Activated naive CD8-positive, alpha-beta T cell (primary cell): ENCODE results near the gene UNC13C.

Source experiments
- H3K27ac Mint-ChIP-seq: one replicate; pipeline ENCODE4 v1.8.0; 2021; ENCODE audit warnings: mixed read lengths
- H3K27me3 Mint-ChIP-seq: one replicate; pipeline ENCODE4 v1.8.0; 2021; ENCODE audit warnings: mixed read lengths
- H3K36me3 Mint-ChIP-seq: one replicate; pipeline ENCODE4 v1.8.0; 2021; ENCODE audit warnings: mixed read lengths
- H3K4me1 Mint-ChIP-seq: one replicate; pipeline ENCODE4 v1.8.0; 2021; ENCODE audit warnings: low read depth, mixed read lengths
- H3K4me3 Mint-ChIP-seq: one replicate; pipeline ENCODE4 v1.8.0; 2021; ENCODE audit warnings: mild to moderate bottlenecking, mixed read lengths
- H3K9me3 Mint-ChIP-seq: one replicate; pipeline ENCODE4 v1.8.0; 2021; ENCODE audit warnings: low read depth, mixed read lengths

UNC13C gene

DNA sequence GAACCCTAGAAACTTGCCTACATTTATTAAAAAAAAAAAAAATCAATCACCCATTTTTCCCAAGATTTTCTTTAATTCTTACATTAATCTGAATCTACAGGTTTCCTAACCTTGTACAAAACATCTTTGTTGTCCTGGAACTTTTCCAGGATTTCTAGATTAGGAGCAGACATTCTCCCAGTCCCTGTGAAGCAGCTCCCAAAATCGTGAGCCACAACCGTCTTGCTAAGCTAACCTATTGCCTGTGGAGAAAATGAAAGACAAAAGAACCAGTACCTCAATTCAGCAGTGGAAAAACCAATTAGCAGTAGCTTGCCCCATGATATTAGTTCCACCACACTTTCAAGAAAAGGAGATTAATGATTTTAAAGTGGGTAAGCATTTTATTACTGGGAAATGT, 522.1 kb downstream of the UNC13C start:
- H3K9me3 Mint-ChIP-seq: no peaks in the 10 kb centered on the region
- H3K27me3 Mint-ChIP-seq: no peaks in the 10 kb centered on the region
- H3K4me1 Mint-ChIP-seq: no peaks in the 10 kb centered on the region
- no peak overlapping the region for H3K27ac Mint-ChIP-seq
- H3K4me3 Mint-ChIP-seq: no peak overlapping the region
- no peaks in the 10 kb centered on the region for H3K36me3 Mint-ChIP-seq

DNA sequence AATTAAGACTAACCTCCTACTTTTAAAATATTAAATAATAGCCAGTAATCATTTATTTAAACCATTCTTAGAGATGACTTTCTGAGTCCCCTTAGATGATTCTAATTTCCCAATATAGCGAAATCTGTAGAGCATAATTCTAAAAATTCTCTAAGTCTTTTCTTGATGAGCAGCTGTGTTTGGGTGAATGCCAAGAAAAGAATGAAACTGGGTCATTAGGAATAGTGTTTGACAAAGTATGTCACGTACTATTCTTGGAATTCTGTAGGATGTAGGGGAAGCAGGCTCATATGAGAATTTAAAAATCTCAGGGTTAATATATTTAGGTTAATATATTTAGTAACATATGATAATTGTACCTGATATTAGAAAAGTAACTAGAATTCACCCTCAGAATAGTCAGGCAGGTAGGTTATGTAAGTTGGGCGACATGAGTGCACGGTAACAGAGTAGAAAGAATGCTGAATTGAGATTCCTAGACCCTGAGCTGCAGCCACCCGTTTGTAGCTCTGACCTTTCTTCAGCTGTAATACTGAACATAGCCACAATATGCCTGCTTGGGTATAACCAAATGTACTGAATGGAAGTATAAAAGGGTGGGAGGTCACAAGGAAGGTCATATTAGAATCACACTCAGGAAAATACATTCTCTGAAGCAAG, 524.3 kb downstream of the UNC13C start:
- no peak overlapping the region for H3K27ac Mint-ChIP-seq
- no peaks in the 10 kb centered on the region for H3K9me3 Mint-ChIP-seq
- no peaks in the 10 kb centered on the region for H3K27me3 Mint-ChIP-seq
- no peaks in the 10 kb centered on the region for H3K4me1 Mint-ChIP-seq
- H3K4me3 Mint-ChIP-seq: no peak overlapping the region
- no peaks in the 10 kb centered on the region for H3K36me3 Mint-ChIP-seq

DNA sequence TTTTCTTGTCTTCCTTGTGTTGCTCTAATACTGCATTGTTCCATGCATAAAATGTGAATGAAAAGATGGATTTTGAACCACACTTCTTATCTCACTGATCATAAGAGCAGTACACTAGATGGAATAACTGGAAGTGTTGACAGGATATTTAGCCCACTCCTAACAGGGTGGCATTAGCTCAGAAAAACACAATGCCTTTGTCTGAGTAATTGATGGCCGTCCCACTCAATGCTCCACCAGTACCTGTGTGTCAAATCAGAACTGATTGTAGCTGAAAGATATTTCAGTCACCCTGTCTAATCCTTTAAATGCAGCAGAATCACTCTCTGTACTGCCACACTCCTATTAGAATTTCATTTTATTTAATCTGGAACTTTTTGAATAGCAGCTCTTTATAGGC, 526.5 kb downstream of the UNC13C start:
- H3K4me1 Mint-ChIP-seq: no peaks in the 10 kb centered on the region
- peaks cover under 1% of the 10 kb centered on the region for H3K27me3 Mint-ChIP-seq
- H3K9me3 Mint-ChIP-seq: no peaks in the 10 kb centered on the region
- no peak overlapping the region for H3K27ac Mint-ChIP-seq
- H3K36me3 Mint-ChIP-seq: no peaks in the 10 kb centered on the region
- no peak overlapping the region for H3K4me3 Mint-ChIP-seq

DNA sequence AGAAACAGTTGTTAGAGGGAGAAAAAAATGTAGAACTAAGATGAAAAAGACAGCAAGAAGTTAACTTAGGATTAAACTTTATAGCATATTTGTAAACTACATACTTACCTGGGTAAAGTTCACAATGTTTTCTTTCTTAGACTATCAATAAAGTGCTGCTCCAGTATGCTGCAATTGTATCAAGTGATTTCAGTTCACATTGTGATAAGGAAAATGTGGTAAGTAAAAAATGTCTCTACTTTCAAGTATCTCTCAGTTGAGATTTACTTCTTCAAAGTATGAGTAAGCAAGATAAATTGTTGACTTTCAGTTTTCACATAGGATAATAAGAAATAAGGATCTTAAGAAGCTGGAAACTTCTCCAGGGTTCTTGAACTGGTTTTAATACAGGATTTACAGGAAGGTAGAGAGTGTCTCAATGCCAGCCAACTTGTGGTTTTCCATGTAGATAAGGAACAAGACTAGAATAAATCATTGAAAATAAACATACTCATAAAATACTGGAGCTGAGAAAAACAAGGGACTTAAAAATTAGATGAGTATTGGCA, 528.8 kb downstream of the UNC13C start:
- H3K36me3 Mint-ChIP-seq: no peaks in the 10 kb centered on the region
- no peak overlapping the region for H3K27ac Mint-ChIP-seq
- H3K27me3 Mint-ChIP-seq: peaks cover 2% of the 10 kb centered on the region
- no peaks in the 10 kb centered on the region for H3K4me1 Mint-ChIP-seq
- H3K9me3 Mint-ChIP-seq: no peaks in the 10 kb centered on the region
- no peak overlapping the region for H3K4me3 Mint-ChIP-seq

DNA sequence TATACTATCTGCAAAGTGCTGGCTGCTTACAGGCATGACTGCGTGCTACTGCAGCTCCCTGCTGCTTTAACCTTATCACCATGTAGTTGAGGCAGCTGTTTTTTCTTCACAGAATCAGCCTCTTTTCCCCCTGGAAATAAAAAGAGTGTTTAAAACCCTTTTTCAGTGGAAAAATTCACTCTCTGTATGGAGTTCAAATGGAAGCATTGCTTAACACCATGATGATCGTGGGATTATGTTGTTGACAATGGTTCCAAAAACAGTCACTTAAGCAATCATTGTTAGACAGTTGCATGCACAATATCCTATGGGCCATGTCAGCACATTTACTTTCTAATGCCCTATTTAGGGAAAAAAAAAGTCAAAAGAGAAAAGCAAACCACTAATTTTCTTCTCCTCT, 536.4 kb downstream of the UNC13C start:
- peaks cover 3% of the 10 kb centered on the region for H3K27me3 Mint-ChIP-seq
- H3K27ac Mint-ChIP-seq: no peak overlapping the region
- no peak overlapping the region for H3K4me3 Mint-ChIP-seq
- no peaks in the 10 kb centered on the region for H3K36me3 Mint-ChIP-seq
- no peaks in the 10 kb centered on the region for H3K9me3 Mint-ChIP-seq
- peaks cover 12% of the 10 kb centered on the region for H3K4me1 Mint-ChIP-seq

DNA sequence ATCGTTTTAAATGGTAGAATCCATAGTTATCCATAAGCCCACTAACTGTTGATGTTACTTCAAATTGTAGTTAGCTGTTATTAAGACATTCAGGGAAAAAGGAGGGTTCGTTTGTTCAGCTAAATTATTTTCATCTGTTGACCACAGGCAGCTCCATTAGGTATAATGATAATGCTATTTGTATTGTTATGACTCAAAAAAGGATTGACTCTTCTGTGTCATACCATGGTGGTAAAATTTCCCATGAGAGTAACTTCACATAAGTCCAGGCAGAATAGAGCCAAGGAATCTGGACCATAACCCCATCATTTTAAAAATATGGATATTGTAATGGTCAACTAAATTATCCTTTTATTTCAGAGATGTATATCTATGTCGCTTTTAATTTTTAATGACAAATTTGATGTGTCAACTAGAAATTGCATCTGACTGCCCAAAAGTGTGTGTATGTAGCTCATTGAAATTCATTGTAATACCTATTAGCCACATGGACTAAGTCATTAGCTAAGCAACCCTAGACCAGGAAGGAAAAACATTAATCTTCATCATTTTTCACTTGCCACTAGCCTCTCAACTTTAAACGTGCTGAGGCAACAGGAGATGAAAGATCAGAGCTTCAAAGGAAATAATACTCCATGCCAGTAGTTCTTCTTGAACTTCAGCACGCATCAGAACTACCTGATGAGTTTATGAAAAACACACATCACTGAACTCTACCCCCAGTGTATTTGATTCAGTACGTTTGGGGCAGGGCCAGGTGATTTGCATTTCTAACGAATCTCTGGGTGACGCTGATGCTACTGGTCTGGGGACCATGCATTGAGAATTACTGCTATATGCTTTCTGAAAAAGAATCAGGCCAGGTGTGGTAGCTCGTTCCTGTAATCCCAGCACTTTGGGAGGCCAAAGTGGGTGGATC, 537.7 kb downstream of the UNC13C start:
- Mint-ChIP-seq H3K27me3 (peaks cover 1% of the 10 kb centered on the region), H3K9me3 (no peaks in the 10 kb centered on the region), H3K4me3 (no peak overlapping the region), H3K36me3 (no peaks in the 10 kb centered on the region), H3K4me1 (peaks cover 24% of the 10 kb centered on the region), H3K27ac (no peak overlapping the region)

DNA sequence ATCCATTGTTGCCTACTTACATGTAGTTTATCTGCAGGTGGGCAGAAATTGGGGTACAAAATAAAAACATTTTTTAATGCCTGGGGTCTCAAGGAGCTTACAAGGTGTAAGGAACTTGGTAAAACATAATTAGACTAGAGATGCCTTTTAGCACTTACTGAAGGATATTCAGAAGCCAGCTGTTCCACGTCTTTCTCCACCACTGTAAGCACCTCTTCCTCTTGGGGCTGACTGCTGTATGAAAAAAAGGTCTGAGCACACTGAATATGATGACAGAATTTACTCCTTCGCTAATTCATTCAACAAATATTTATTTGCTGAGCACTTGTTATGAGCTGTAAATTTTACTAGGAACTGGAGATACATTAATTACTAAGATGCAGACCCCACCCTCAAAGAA, 539.1 kb downstream of the UNC13C start:
- Mint-ChIP-seq H3K27me3 (peaks cover 1% of the 10 kb centered on the region), H3K27ac (no peak overlapping the region), H3K4me1 (peaks cover 24% of the 10 kb centered on the region), H3K4me3 (no peak overlapping the region), H3K36me3 (no peaks in the 10 kb centered on the region), H3K9me3 (no peaks in the 10 kb centered on the region)

DNA sequence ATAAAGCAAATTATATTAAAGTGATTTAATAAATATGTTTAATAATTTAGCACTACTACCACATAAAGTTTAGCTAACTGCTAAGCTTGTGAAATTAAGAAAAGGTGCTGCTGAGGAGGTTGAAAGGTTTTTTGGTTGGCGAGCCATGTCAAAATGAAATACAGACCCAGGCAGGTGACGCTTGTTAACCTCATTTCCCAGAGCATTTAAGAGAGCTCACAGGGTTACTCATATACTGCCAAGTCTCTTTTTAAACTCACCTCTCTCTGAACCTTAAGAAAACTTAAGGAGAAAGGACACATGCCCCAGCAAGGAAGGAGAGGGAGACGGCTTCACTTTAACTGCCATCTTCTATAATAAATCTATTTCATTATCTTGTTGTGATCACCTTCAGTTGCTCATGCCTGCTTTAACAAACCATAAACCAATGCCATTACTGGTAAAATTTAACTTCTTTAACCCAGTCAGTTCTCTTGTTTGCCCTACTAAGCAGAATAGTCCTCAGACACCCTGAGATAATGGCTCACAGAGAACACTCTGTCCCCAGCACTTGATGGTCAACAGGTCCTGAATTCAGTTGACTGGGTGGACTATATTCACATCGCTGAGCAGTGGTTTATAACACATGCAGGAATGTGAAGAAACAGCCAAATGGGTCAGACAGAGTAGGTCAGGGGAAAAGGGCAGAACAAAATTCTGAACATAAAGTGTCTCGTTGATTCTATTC, 540.1 kb downstream of the UNC13C start:
- peaks cover 24% of the 10 kb centered on the region for H3K4me1 Mint-ChIP-seq
- no peaks in the 10 kb centered on the region for H3K36me3 Mint-ChIP-seq
- H3K27me3 Mint-ChIP-seq: peaks cover 1% of the 10 kb centered on the region
- no peak overlapping the region for H3K27ac Mint-ChIP-seq
- no peaks in the 10 kb centered on the region for H3K9me3 Mint-ChIP-seq
- H3K4me3 Mint-ChIP-seq: no peak overlapping the region

DNA sequence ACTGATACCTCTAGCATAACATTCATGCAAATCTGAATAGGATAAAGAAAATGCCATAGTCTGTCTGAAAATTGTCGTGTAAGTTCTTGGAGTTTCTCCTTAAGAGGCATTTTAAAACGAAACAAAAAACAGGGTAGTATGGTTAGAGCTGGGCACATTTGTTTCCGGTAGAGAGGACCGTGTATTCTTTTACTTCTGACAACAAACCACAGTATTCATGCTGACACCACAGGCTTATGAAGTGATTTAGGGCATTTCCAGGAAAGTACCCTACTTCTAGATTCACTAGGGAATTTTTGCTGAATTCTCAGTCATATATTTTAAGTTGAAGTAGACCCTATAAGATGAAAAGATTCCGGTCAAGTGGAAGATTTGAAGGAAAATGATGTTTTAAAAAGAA, 541.3 kb downstream of the UNC13C start:
- Mint-ChIP-seq H3K27ac (no peak overlapping the region), H3K27me3 (peaks cover 1% of the 10 kb centered on the region), H3K4me3 (peak overlapping the region; percentile 67), H3K36me3 (no peaks in the 10 kb centered on the region), H3K4me1 (peaks cover 25% of the 10 kb centered on the region), H3K9me3 (no peaks in the 10 kb centered on the region)

DNA sequence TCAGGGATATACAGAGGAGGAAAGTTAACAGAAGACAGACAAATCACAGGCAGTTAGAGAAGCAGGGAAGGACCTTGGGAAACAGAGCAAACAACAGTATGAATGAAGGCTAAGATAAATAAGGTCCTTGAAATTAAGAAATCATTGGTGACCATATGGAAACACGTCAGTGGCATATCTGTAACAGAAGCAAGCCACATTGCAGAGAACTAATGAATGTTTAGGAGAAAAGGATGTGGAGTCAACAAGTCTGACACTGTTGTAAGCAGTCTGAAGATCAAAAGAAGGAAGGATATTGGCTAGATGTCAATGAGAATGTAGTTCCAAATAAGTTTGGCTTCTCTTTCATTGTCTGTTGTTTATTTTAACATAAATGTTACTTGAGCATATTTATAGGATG, 542.4 kb downstream of the UNC13C start:
- Mint-ChIP-seq H3K4me3 (no peak overlapping the region), H3K4me1 (peaks cover 25% of the 10 kb centered on the region), H3K27me3 (no peaks in the 10 kb centered on the region), H3K27ac (no peak overlapping the region), H3K36me3 (no peaks in the 10 kb centered on the region), H3K9me3 (no peaks in the 10 kb centered on the region)

DNA sequence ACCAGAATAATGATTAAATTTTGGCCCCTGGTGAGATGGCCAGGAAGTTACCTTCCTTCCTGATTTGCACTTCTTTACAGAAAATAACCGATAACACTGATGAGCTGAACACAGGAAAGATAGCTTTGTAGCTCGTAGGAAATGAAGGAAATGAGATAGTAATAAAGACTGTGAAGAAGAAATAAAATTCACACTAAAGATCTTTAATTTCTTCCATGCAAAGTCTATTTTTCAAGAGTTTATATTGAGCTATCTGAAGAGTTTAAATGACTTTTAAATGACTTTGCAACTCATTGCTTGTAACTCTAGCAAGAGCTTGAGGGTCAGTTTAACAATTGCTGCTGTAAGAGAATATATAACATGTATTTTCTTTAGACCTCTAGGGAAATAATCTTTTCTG, 543.0 kb downstream of the UNC13C start:
- H3K36me3 Mint-ChIP-seq: no peaks in the 10 kb centered on the region
- peaks cover 25% of the 10 kb centered on the region for H3K4me1 Mint-ChIP-seq
- H3K27me3 Mint-ChIP-seq: no peaks in the 10 kb centered on the region
- H3K9me3 Mint-ChIP-seq: no peaks in the 10 kb centered on the region
- no peak overlapping the region for H3K4me3 Mint-ChIP-seq
- no peak overlapping the region for H3K27ac Mint-ChIP-seq

DNA sequence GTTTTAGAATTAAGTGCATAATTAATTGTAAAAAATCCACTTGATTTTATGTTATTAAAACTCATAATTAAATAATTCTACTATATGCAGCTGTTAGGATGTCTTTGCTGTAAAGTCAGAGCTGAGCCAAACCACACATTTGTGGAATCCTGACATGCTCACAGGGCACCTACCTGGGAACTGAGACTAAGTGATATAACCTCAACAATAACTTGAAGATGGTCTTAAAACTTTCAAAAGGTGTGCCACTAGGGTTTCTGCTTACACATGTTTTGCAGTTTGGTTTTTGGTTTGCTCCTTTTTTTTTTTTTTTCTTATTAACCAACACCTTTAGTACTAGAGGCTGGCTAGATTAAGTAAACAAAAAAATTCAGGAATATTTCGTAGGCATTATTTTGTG, 549.8 kb downstream of the UNC13C start:
- Mint-ChIP-seq H3K27ac (no peak overlapping the region), H3K4me1 (peaks cover 1% of the 10 kb centered on the region), H3K4me3 (no peak overlapping the region), H3K27me3 (no peaks in the 10 kb centered on the region), H3K9me3 (no peaks in the 10 kb centered on the region), H3K36me3 (no peaks in the 10 kb centered on the region)

DNA sequence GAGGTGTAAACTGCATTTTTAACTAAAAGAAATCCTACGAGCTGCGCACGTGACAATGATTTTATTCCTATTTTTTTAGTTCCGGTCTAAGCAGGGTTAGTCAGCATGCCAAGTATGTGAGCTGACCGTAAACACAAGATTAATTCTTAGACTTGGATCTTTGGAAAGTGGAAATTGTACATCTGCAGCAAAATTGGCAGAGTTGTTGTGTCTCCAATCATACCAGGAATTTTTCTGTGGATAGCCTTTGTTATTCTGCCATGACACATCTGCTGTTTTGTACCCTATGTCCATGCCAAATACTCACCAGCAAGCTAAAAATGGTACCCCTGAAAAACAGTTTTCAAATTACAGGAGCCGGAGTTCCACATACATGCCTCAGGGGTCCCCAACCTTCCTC, 562.5 kb downstream of the UNC13C start:
- H3K4me1 Mint-ChIP-seq: no peaks in the 10 kb centered on the region
- no peak overlapping the region for H3K27ac Mint-ChIP-seq
- peaks cover 7% of the 10 kb centered on the region for H3K27me3 Mint-ChIP-seq
- no peak overlapping the region for H3K4me3 Mint-ChIP-seq
- peaks cover 20% of the 10 kb centered on the region for H3K9me3 Mint-ChIP-seq
- H3K36me3 Mint-ChIP-seq: no peaks in the 10 kb centered on the region

DNA sequence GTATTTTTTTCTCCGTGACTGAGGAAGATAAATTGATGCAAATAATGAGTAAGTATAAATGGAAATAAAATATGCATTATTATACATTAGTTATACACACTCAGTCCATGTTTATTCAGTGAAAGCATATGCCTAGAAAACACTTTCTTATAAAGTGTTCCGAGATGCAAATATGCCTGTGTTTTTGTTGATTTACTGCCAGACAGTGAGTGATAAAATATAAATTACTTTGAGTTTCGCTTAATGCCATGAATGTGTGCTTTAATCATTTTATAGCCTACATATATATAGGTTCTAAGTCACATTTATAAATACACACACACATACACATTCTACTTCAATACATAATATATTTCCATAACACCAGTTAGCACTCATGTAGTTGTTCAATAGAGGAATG, 569.2 kb downstream of the UNC13C start:
- Mint-ChIP-seq H3K27ac (no peak overlapping the region), H3K9me3 (peaks cover 5% of the 10 kb centered on the region), H3K27me3 (peaks cover 5% of the 10 kb centered on the region), H3K36me3 (no peaks in the 10 kb centered on the region), H3K4me3 (no peak overlapping the region), H3K4me1 (no peaks in the 10 kb centered on the region)

DNA sequence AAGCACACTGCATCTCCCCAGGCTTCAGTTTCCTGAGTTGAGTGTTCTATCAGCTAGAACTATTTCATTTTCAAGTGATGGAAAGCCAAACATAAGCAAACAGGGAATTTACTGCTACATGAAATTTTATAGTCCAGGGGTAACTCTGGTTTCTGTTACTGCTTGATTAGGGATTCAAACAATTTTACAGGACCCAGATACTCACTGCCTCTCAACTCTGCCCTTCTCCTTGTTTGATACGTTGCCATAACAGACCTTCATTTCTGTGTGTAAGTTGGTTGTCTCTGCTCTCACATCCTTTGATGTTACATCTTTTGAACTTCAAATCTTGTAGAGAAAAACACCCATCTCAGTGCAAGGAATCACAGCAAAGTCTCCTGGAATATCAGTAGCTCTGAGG, 572.7 kb downstream of the UNC13C start:
- peaks cover 2% of the 10 kb centered on the region for H3K27me3 Mint-ChIP-seq
- no peak overlapping the region for H3K27ac Mint-ChIP-seq
- H3K9me3 Mint-ChIP-seq: no peaks in the 10 kb centered on the region
- H3K4me3 Mint-ChIP-seq: no peak overlapping the region
- no peaks in the 10 kb centered on the region for H3K36me3 Mint-ChIP-seq
- no peaks in the 10 kb centered on the region for H3K4me1 Mint-ChIP-seq
